ENCODE data around the gene CLBA1. TPM values are rescaled to one million over a fixed set of nuclear protein-coding genes. Genes with fewer than 3 reads are reported as not detected.

The CLBA1 gene
- total and polyA plus RNA-seq, 11 donors, result 0.76 to 3.7 (median 2.6) TPM

- Histone ChIP-seq H3K36me3 (no peaks in the 10 kb centered on the region), H3K27ac (no peak overlapping the region), H3K4me3 (no peak overlapping the region), H3K27me3 (peaks cover 0 to 7% (median 0%) of the 10 kb centered on the region in 9 donors), H3K4me1 (peaks cover 0 to 3% (median 0%) of the 10 kb centered on the region in 12 donors), H3K9me3 (no peaks in the 10 kb centered on the region)
- no peak for ATAC-seq
- 59 to 72% (median 66%) methylated on average over 11 of the region's 11 CpGs for WGBS, 4 donors
- no peak for TF ChIP-seq CTCF (IDR thresholded peaks at IDR 0.05)
- TF ChIP-seq POLR2A (IDR thresholded peaks at IDR 0.05), result no peak
- intact Hi-C loops (cut with DNase I), result no loop called here
- DNase-seq, result peak in 1 of 5 donors; percentile 32
Measured at GRCh38 chr14:104939666-104940410, 45.8 kb upstream of the CLBA1 start.

- Histone ChIP-seq H3K36me3 (no peaks in the 10 kb centered on the region), H3K9me3 (no peaks in the 10 kb centered on the region), H3K27ac (no peak overlapping the region), H3K27me3 (peaks cover 0 to 7% (median 0%) of the 10 kb centered on the region in 9 donors), H3K4me3 (no peak overlapping the region), H3K4me1 (peaks cover 0 to 3% (median 0%) of the 10 kb centered on the region in 12 donors)
- TF ChIP-seq POLR2A (IDR thresholded peaks at IDR 0.05) (no peak), CTCF (IDR thresholded peaks at IDR 0.05) (no peak)
- DNase-seq, result no peak
- no peak for ATAC-seq
- intact Hi-C loops (cut with DNase I), result no loop called here
- WGBS, 4 donors, result 77 to 84% (median 80%) methylated on average over 3 of the region's 3 CpGs
Measured at GRCh38 chr14:104940526-104941150, 45.0 kb upstream of the CLBA1 start.

- Histone ChIP-seq H3K9me3 (no peaks in the 10 kb centered on the region), H3K4me3 (no peak overlapping the region), H3K27ac (no peak overlapping the region), H3K27me3 (peaks cover 0 to 6% (median 0%) of the 10 kb centered on the region in 9 donors), H3K36me3 (no peaks in the 10 kb centered on the region), H3K4me1 (peaks cover 0 to 3% (median 0%) of the 10 kb centered on the region in 12 donors)
- intact Hi-C loops (cut with DNase I), result no loop called here
- peak in 1 of 5 donors; percentile 42 for DNase-seq
- ATAC-seq, result no peak
- TF ChIP-seq CTCF (IDR thresholded peaks at IDR 0.05), result no peak
- no peak for TF ChIP-seq POLR2A (IDR thresholded peaks at IDR 0.05)
- WGBS, 4 donors, result 91 to 95% (median 93%) methylated on average over 23 to 26 of the region's 26 CpGs
Measured at GRCh38 chr14:104941508-104942365, 43.9 kb upstream of the CLBA1 start.

Data from heart left ventricle (tissue), 16 donors.